Trophoblast cell (in vitro differentiated cells and primary cell): Measurements from ENCODE around the gene SEZ6L.

ENCODE experiments used
- DNase-seq, 2 donors: peaks; one replicate each; pipeline ENCODE4 v3.0.0-alpha.2; 2016
- H2AFZ ChIP-seq: 2 replicates; pipeline ENCODE4 v1.6.1; 2013; ENCODE audit warnings: low read length, moderate library complexity, mild to moderate bottlenecking; ENCODE audit not compliant: insufficient read depth, poor library complexity
- H2AK5ac ChIP-seq: 2 replicates; pipeline ENCODE4 v1.6.1; 2013; ENCODE audit warnings: mild to moderate bottlenecking, low read length
- H2BK120ac ChIP-seq: 2 replicates; pipeline ENCODE4 v1.6.1; 2013; ENCODE audit warnings: low read length, mild to moderate bottlenecking, moderate library complexity; ENCODE audit not compliant: insufficient read depth, poor library complexity
- H2BK12ac ChIP-seq: 2 replicates; pipeline ENCODE4 v1.6.1; 2013; ENCODE audit warnings: mild to moderate bottlenecking, low read length, moderate library complexity
- H2BK5ac ChIP-seq: 2 replicates; pipeline ENCODE4 v1.6.1; 2013; ENCODE audit warnings: low read length, low read depth, moderate library complexity, mild to moderate bottlenecking; ENCODE audit not compliant: poor library complexity
- H3K14ac ChIP-seq: 2 replicates; pipeline ENCODE4 v1.6.1; 2013; ENCODE audit warnings: mild to moderate bottlenecking, low read length
- H3K18ac ChIP-seq: 2 replicates; pipeline ENCODE4 v1.6.1; 2013; ENCODE audit warnings: mild to moderate bottlenecking, low read length
- H3K23ac ChIP-seq: 2 replicates; pipeline ENCODE4 v1.6.1; 2013; ENCODE audit warnings: low read length
- H3K27ac ChIP-seq: 2 replicates; pipeline ENCODE4 v1.5.1; 2013; ENCODE audit warnings: low read depth, mild to moderate bottlenecking, inconsistent platforms, low read length, moderate library complexity
- H3K27me3 ChIP-seq: 2 replicates; pipeline ENCODE4 v1.6.1; 2013; ENCODE audit warnings: inconsistent platforms, mild to moderate bottlenecking, low read length, moderate library complexity; ENCODE audit not compliant: insufficient read depth
- H3K36me3 ChIP-seq, 2 experiments: 1 replicate in 1 of 2; 2 replicates in 1 of 2; pipeline ENCODE4 v1.6.1; 2013; ENCODE audit warnings: low read length in 2 of 2, mild to moderate bottlenecking in 2 of 2, moderate library complexity in 1 of 2; ENCODE audit not compliant: insufficient read depth in 2 of 2, control insufficient read depth in 1 of 2
- H3K4ac ChIP-seq: 2 replicates; pipeline ENCODE4 v1.6.1; 2013; ENCODE audit warnings: low read depth, mild to moderate bottlenecking, low read length, moderate library complexity
- H3K4me1 ChIP-seq, 2 experiments: 1 replicate in 1 of 2; 2 replicates in 1 of 2; pipeline ENCODE4 v1.6.1; 2013; ENCODE audit warnings: low read length in 2 of 2, mild to moderate bottlenecking in 2 of 2, moderate library complexity in 1 of 2; ENCODE audit not compliant: insufficient read depth in 2 of 2, control insufficient read depth in 1 of 2
- H3K4me2 ChIP-seq: 2 replicates; pipeline ENCODE4 v1.6.1; 2013; ENCODE audit warnings: inconsistent platforms, mild to moderate bottlenecking, low read length, moderate library complexity
- H3K4me3 ChIP-seq: 2 replicates; pipeline ENCODE4 v1.5.1; 2013; ENCODE audit warnings: mild to moderate bottlenecking, low read depth, low read length, inconsistent platforms
- H3K79me1 ChIP-seq: one replicate; pipeline ENCODE4 v1.6.1; 2013; ENCODE audit warnings: low read length
- H3K79me2 ChIP-seq: 2 replicates; pipeline ENCODE4 v1.6.1; 2013; ENCODE audit warnings: low read length, mild to moderate bottlenecking; ENCODE audit not compliant: control insufficient read depth, insufficient read depth, poor library complexity
- H3K9ac ChIP-seq: 2 replicates; pipeline ENCODE4 v1.6.1; 2013; ENCODE audit warnings: mild to moderate bottlenecking, low read length
- H3K9me3 ChIP-seq: 2 replicates; pipeline ENCODE4 v1.6.1; 2013; ENCODE audit warnings: low read depth, mild to moderate bottlenecking, control low read depth, inconsistent platforms, low read length; ENCODE audit not compliant: insufficient read depth
- H4K12ac ChIP-seq: 2 replicates; pipeline ENCODE4 v1.6.1; 2013; ENCODE audit warnings: low read depth, mild to moderate bottlenecking, low read length, moderate library complexity
- H4K8ac ChIP-seq: 2 replicates; pipeline ENCODE4 v1.6.1; 2013; ENCODE audit warnings: low read depth, mild to moderate bottlenecking, low read length, moderate library complexity
- H4K91ac ChIP-seq: one replicate; pipeline ENCODE4 v1.6.1; 2013; ENCODE audit warnings: low read depth, mild to moderate bottlenecking, low read length, moderate library complexity
- WGBS: extraction: QIAGEN DNeasy Blood & Tissue Kit; methylation state at CpG from one replicate; pipeline ENCODE4 v1.1.7; 2013; ENCODE audit warnings: missing lambda C conversion rate; ENCODE audit not compliant: insufficient read length, insufficient coverage; ENCODE audit errors: extremely low coverage; 5-methylcytosine and 5-hydroxymethylcytosine counted together

Gene SEZ6L

DNA sequence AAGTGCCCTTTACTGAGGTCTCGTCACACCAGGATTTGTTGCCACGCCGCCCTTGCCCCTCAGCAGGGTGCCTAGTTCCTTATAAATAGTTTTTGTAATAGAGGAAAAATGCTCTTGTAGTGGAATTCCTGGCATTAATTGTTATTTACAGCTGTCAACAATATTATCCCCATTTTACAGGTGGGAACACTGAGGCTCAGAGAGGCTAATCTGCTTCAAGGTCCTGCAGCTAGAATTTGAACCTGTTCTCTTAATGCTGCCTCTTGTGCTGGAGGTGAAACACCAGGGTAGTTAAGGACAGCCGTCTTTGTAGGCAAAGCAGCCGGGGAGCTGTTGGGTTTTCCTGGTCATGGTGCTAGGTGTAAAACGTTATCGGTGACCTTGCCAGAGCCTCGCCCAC, 159.0 kb downstream of the SEZ6L start:
- H3K9me3 ChIP-seq, result peaks cover 11% of the 10 kb centered on the region
- H3K23ac ChIP-seq, result no peak overlapping the region
- H3K14ac ChIP-seq, result no peak overlapping the region
- no peaks in the 10 kb centered on the region for H3K79me2 ChIP-seq
- no peak overlapping the region for H2BK120ac ChIP-seq
- no peaks in the 10 kb centered on the region for H3K79me1 ChIP-seq
- no peak overlapping the region for H3K18ac ChIP-seq
- no peak overlapping the region for H2AFZ ChIP-seq
- no peak overlapping the region for H3K4me3 ChIP-seq
- H3K9ac ChIP-seq, result no peak overlapping the region
- no peak overlapping the region for H2BK12ac ChIP-seq
- H3K4me2 ChIP-seq, result no peak overlapping the region
- no peak for DNase-seq
- no CpG with 5 or more reads among the region's 8 CpGs for WGBS
- no peak overlapping the region for H4K12ac ChIP-seq
- H4K8ac ChIP-seq, result no peak overlapping the region
- H3K4me1 ChIP-seq, result no peaks in the 10 kb centered on the region
- H3K4ac ChIP-seq, result no peak overlapping the region
- H3K36me3 ChIP-seq, result no peaks in the 10 kb centered on the region
- H3K27me3 ChIP-seq, result no peaks in the 10 kb centered on the region
- H2BK5ac ChIP-seq, result no peak overlapping the region
- no peak overlapping the region for H4K91ac ChIP-seq
- no peak overlapping the region for H3K27ac ChIP-seq
- no peak overlapping the region for H2AK5ac ChIP-seq

- Histone ChIP-seq H3K27ac (no peak overlapping the region), H3K4me1 (no peaks in the 10 kb centered on the region), H4K12ac (no peak overlapping the region), H2BK5ac (no peak overlapping the region), H2BK12ac (no peak overlapping the region), H3K79me1 (no peaks in the 10 kb centered on the region), H3K4me3 (no peak overlapping the region), H3K36me3 (no peaks in the 10 kb centered on the region), H4K91ac (no peak overlapping the region), H2BK120ac (no peak overlapping the region), H3K23ac (no peak overlapping the region), H4K8ac (no peak overlapping the region), H3K4ac (no peak overlapping the region), H2AK5ac (no peak overlapping the region), H3K4me2 (no peak overlapping the region), H3K18ac (no peak overlapping the region), H3K9me3 (peaks cover 7% of the 10 kb centered on the region), H3K27me3 (no peaks in the 10 kb centered on the region), H3K14ac (no peak overlapping the region), H3K9ac (no peak overlapping the region), H2AFZ (no peak overlapping the region), H3K79me2 (no peaks in the 10 kb centered on the region)
- WGBS, result no CpG with 5 or more reads among the region's 4 CpGs
- peak; percentile 3 to 72 for DNase-seq
These were observed 161.8 kb downstream of the SEZ6L start for GRCh38 chr22:26330971-26331625.

DNA sequence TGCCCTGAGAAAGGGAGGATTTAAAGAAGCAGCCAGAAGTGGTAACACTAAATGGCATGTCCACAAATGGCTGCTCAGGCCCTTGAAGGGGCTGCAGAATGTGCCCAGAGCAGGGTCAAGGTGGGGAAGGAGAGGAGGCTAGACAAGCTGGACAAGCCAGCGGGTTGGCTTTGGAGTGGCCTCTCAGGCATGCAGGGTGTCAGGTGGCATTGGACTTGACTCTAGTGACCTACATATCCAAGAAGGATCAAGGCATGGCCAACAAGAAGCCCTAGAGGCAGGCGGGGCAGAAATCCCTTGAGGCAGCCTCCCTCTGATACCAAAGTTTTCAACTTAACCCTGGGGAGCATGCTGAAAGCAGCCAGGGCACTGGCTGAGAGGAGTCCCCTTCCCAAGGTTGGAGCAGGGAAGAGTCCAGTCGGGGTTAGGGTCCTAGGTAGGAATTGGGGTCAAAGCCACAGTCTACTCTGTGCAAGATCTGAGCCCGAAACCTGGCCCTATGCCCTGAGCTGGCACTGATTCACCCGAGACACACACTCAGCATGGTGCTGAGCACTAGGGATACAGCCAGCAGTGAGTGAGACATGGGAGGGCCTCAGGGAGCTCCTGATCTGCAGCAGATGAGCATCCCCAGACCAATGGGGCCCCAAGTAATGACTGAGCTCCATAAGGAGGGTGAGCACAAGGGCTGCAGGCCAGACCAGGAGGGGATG, 164.0 kb downstream of the SEZ6L start:
- no peak overlapping the region for H4K12ac ChIP-seq
- no peak overlapping the region for H2BK12ac ChIP-seq
- no peak overlapping the region for H3K4me2 ChIP-seq
- H3K4ac ChIP-seq, result no peak overlapping the region
- no peak overlapping the region for H3K4me3 ChIP-seq
- no peaks in the 10 kb centered on the region for H3K27me3 ChIP-seq
- no peak overlapping the region for H3K27ac ChIP-seq
- H3K23ac ChIP-seq, result no peak overlapping the region
- no peak overlapping the region for H3K9ac ChIP-seq
- no peak for DNase-seq
- H2AFZ ChIP-seq, result no peak overlapping the region
- no peak overlapping the region for H4K91ac ChIP-seq
- H3K36me3 ChIP-seq, result no peaks in the 10 kb centered on the region
- H3K18ac ChIP-seq, result no peak overlapping the region
- no peak overlapping the region for H2BK5ac ChIP-seq
- no peaks in the 10 kb centered on the region for H3K79me1 ChIP-seq
- H3K4me1 ChIP-seq, result no peaks in the 10 kb centered on the region
- H2AK5ac ChIP-seq, result no peak overlapping the region
- no peak overlapping the region for H4K8ac ChIP-seq
- no peak overlapping the region for H2BK120ac ChIP-seq
- H3K79me2 ChIP-seq, result no peaks in the 10 kb centered on the region
- no peak overlapping the region for H3K14ac ChIP-seq
- H3K9me3 ChIP-seq, result no peaks in the 10 kb centered on the region
- no CpG with 5 or more reads among the region's 5 CpGs for WGBS

DNA sequence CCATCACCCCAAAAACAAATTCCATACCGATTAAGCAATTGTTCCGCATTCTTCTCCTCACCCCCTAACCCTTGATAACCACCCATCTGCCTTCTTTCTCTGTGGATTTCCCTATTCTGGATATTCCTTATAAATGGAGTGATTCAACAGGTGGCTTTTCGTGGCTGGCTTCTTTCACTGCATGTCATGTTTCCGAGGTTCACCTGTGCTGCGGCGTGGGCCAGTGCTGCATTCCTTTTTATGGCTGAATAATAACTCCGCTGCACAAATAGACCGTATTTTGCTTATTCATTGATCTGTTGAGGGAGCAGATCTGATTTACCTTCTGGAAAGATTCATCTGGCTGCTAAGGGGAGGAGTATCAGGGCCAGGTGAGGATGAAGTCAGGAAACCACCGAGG, 165.0 kb downstream of the SEZ6L start:
- Histone ChIP-seq H3K36me3 (no peaks in the 10 kb centered on the region), H3K14ac (no peak overlapping the region), H3K18ac (no peak overlapping the region), H3K4me3 (no peak overlapping the region), H4K12ac (no peak overlapping the region), H3K23ac (no peak overlapping the region), H3K79me2 (no peaks in the 10 kb centered on the region), H2AK5ac (no peak overlapping the region), H3K9me3 (no peaks in the 10 kb centered on the region), H2BK5ac (no peak overlapping the region), H3K4me1 (no peaks in the 10 kb centered on the region), H3K27ac (no peak overlapping the region), H3K27me3 (no peaks in the 10 kb centered on the region), H2AFZ (no peak overlapping the region), H3K79me1 (no peaks in the 10 kb centered on the region), H4K8ac (no peak overlapping the region), H3K9ac (no peak overlapping the region), H2BK12ac (no peak overlapping the region), H2BK120ac (no peak overlapping the region), H3K4ac (no peak overlapping the region), H4K91ac (no peak overlapping the region), H3K4me2 (no peak overlapping the region)
- WGBS, result 100% methylated on average over 2 of the region's 9 CpGs
- no peak for DNase-seq
